Measurements from ENCODE around the gene INSR.

Gene INSR

GRCh38 chr19:7225741-7226140 is 68.5 kb downstream of the INSR start:
- no peaks in the 10 kb centered on the region for H4K20me1 ChIP-seq (ENCODE audit: insufficient read depth)

GRCh38 chr19:7224995-7225394 is 69.2 kb downstream of the INSR start:
- Histone ChIP-seq H3K9ac (no peak overlapping the region), H3K27ac (no peak overlapping the region), H4K20me1 (ENCODE audit: insufficient read depth) (no peaks in the 10 kb centered on the region), H3K4me1 (ENCODE audit: low read depth, poor library complexity, severe bottlenecking) (peaks cover 64% of the 10 kb centered on the region), H3K36me3 (ENCODE audit: insufficient read depth) (no peaks in the 10 kb centered on the region), H3K4me2 (peak overlapping the region; percentile 25; the same call in 1 of the 2 replicates), H3K79me2 (ENCODE audit: insufficient read depth, low read depth) (peaks cover 40% of the 10 kb centered on the region; the same call in 1 of the 2 replicates), H3K27me3 (ENCODE audit: insufficient read depth, low read depth) (no peaks in the 10 kb centered on the region), H2AFZ (ENCODE audit: low read depth) (no peak overlapping the region), H3K4me3 (IDR thresholded peaks at IDR 0.05; ENCODE audit: insufficient read depth, low read depth, low read length) (no peak overlapping the region)
- no peak for TF ChIP-seq CTCF (conservative IDR thresholded peaks at IDR 0.05; ENCODE audit: low read depth, low read length)

More at GRCh38 chr19:7225741-7226140, 68.5 kb downstream of the INSR start:
- Histone ChIP-seq H3K9ac (no peak overlapping the region), H2AFZ (ENCODE audit: low read depth) (no peak overlapping the region), H3K36me3 (ENCODE audit: insufficient read depth) (no peaks in the 10 kb centered on the region), H3K4me2 (peak overlapping the region; percentile 25; the same call in 1 of the 2 replicates), H3K4me3 (IDR thresholded peaks at IDR 0.05; ENCODE audit: insufficient read depth, low read depth, low read length) (no peak overlapping the region), H3K79me2 (ENCODE audit: insufficient read depth, low read depth) (peaks cover 40% of the 10 kb centered on the region; the same call in 1 of the 2 replicates), H3K4me1 (ENCODE audit: low read depth, poor library complexity, severe bottlenecking) (peaks cover 57% of the 10 kb centered on the region), H3K27me3 (ENCODE audit: insufficient read depth, low read depth) (no peaks in the 10 kb centered on the region), H3K27ac (no peak overlapping the region)
- TF ChIP-seq CTCF (conservative IDR thresholded peaks at IDR 0.05; ENCODE audit: low read depth, low read length) = no peak

GRCh38 chr19:7224209-7224686 is 70.0 kb downstream of the INSR start:
- Histone ChIP-seq H4K20me1 (ENCODE audit: insufficient read depth) (no peaks in the 10 kb centered on the region), H3K4me3 (IDR thresholded peaks at IDR 0.05; ENCODE audit: insufficient read depth, low read depth, low read length) (no peak overlapping the region)

GRCh38 chr19:7223429-7223828 is 70.8 kb downstream of the INSR start:
- no peaks in the 10 kb centered on the region for H4K20me1 ChIP-seq (ENCODE audit: insufficient read depth)
- TF ChIP-seq CTCF (conservative IDR thresholded peaks at IDR 0.05; ENCODE audit: low read depth, low read length) = no peak
- H3K79me2 ChIP-seq (ENCODE audit: insufficient read depth, low read depth) = peaks cover 34% of the 10 kb centered on the region; the same call in 1 of the 2 replicates
- H3K27me3 ChIP-seq (ENCODE audit: insufficient read depth, low read depth) = no peaks in the 10 kb centered on the region
- H3K4me3 ChIP-seq (IDR thresholded peaks at IDR 0.05; ENCODE audit: insufficient read depth, low read depth, low read length) = no peak overlapping the region
- H3K4me2 ChIP-seq = peak overlapping the region; percentile 31; the same call in 1 of the 2 replicates
- no peak overlapping the region for H3K27ac ChIP-seq
- H2AFZ ChIP-seq (ENCODE audit: low read depth) = no peak overlapping the region
- no peaks in the 10 kb centered on the region for H3K36me3 ChIP-seq (ENCODE audit: insufficient read depth)
- H3K4me1 ChIP-seq (ENCODE audit: low read depth, poor library complexity, severe bottlenecking) = peaks cover 63% of the 10 kb centered on the region
- no peak overlapping the region for H3K9ac ChIP-seq

More at GRCh38 chr19:7224209-7224686, 70.0 kb downstream of the INSR start:
- TF ChIP-seq CTCF (conservative IDR thresholded peaks at IDR 0.05; ENCODE audit: low read depth, low read length) = no peak
- Histone ChIP-seq H3K27me3 (ENCODE audit: insufficient read depth, low read depth) (no peaks in the 10 kb centered on the region), H2AFZ (ENCODE audit: low read depth) (no peak overlapping the region), H3K27ac (no peak overlapping the region), H3K36me3 (ENCODE audit: insufficient read depth) (no peaks in the 10 kb centered on the region), H3K4me2 (no peak overlapping the region; the same call in 1 of the 2 replicates), H3K9ac (no peak overlapping the region), H3K79me2 (ENCODE audit: insufficient read depth, low read depth) (peaks cover 40% of the 10 kb centered on the region; the same call in 1 of the 2 replicates), H3K4me1 (ENCODE audit: low read depth, poor library complexity, severe bottlenecking) (peaks cover 66% of the 10 kb centered on the region)

Data from KMS-11 (cell line).